WTC11 (cell line): ENCODE data around the gene SPEM2. TPM values are rescaled to one million over a fixed set of nuclear protein-coding genes. Genes with fewer than 3 reads are reported as not detected.

Experiments
- ATAC-seq: fragments of 200-7000 bp; cut with Tn5 transposase; 2 replicates; pipeline ENCODE4 v1.10.0; 2021; ENCODE audit warnings: mild to moderate bottlenecking, moderate library complexity
- CTCF ChIA-PET: fragments of 300-600 bp; sonication (Branson Sonifier 250); formaldehyde crosslinking; loops from one replicate; lab custom pipeline; 2021; ENCODE audit warnings: antibody characterized with exemption; lab: Charles Lee
- POLR2A ChIA-PET: fragments of 350-600 bp; sonication (Branson Sonifier 250); formaldehyde crosslinking; loops from one replicate; lab custom pipeline; 2021; ENCODE audit warnings: antibody characterized with exemption; lab: Charles Lee
- DNase-seq: peaks from one replicate; pipeline ENCODE4 v3.0.0; 2021; ENCODE audit warnings: low spot score
- H3K27ac Mint-ChIP-seq: 2 replicates; pipeline ENCODE4 v1.8.0; 2021; ENCODE audit warnings: mixed read lengths
- H3K27me3 Mint-ChIP-seq: 2 replicates; pipeline ENCODE4 v1.8.0; 2021; ENCODE audit warnings: low read depth, mild to moderate bottlenecking, moderate library complexity, mixed read lengths
- H3K36me3 Mint-ChIP-seq: 2 replicates; pipeline ENCODE4 v1.8.0; 2021; ENCODE audit warnings: mixed read lengths
- H3K4me1 Mint-ChIP-seq: 2 replicates; pipeline ENCODE4 v1.8.0; 2022; ENCODE audit warnings: mixed read lengths
- H3K4me3 Mint-ChIP-seq: 2 replicates; pipeline ENCODE4 v1.8.0; 2021; ENCODE audit warnings: mild to moderate bottlenecking, moderate library complexity, mixed read lengths
- H3K9me3 Mint-ChIP-seq: 2 replicates; pipeline ENCODE4 v1.8.0; 2021; ENCODE audit warnings: mixed read lengths
- ARID4B ChIP-seq: sonication (generic); formaldehyde crosslinking; IDR thresholded peaks from 2 replicates; pipeline ENCODE4 v1.8.0; 2023; ENCODE audit warnings: missing genetic modification reagents, mild to moderate bottlenecking, borderline replicate concordance
- CREB1 ChIP-seq: sonication (generic); formaldehyde crosslinking; IDR thresholded peaks from 2 replicates; pipeline ENCODE4 v1.8.0; 2023; ENCODE audit warnings: mild to moderate bottlenecking, missing genetic modification reagents
- CREM ChIP-seq: sonication (generic); formaldehyde crosslinking; IDR thresholded peaks from 2 replicates; pipeline ENCODE4 v1.8.1; 2022; ENCODE audit warnings: mild to moderate bottlenecking, missing genetic modification reagents, moderate library complexity
- ESRRA ChIP-seq: sonication (generic); formaldehyde crosslinking; IDR thresholded peaks from 2 replicates; pipeline ENCODE4 v1.8.1; 2022; ENCODE audit warnings: mild to moderate bottlenecking, missing genetic modification reagents, borderline replicate concordance
- HMGXB4 ChIP-seq: sonication (generic); formaldehyde crosslinking; IDR thresholded peaks from 2 replicates; pipeline ENCODE4 v1.8.1; 2023; ENCODE audit warnings: mild to moderate bottlenecking, moderate library complexity, missing genetic modification reagents
- JAZF1 ChIP-seq: fragments of 250-450 bp; sonication (Bioruptor Pico); IDR thresholded peaks from 2 replicates; pipeline ENCODE4 v1.9.0; 2021; ENCODE audit warnings: moderate library complexity, mild to moderate bottlenecking, inconsistent platforms
- MLX ChIP-seq: sonication (generic); formaldehyde crosslinking; IDR thresholded peaks from 2 replicates; pipeline ENCODE4 v1.8.1; 2023; ENCODE audit warnings: mild to moderate bottlenecking, missing genetic modification reagents, moderate library complexity
- NR2C2 ChIP-seq: sonication (generic); formaldehyde crosslinking; IDR thresholded peaks from 2 replicates; pipeline ENCODE4 v1.8.0; 2022; ENCODE audit warnings: mild to moderate bottlenecking, missing genetic modification reagents
- NR3C1 ChIP-seq: sonication (generic); formaldehyde crosslinking; conservative IDR thresholded peaks from 2 replicates; pipeline ENCODE4 v1.8.1; 2023; ENCODE audit warnings: low read depth, mild to moderate bottlenecking, missing genetic modification reagents
- USF1 ChIP-seq: sonication (generic); formaldehyde crosslinking; IDR thresholded peaks from 2 replicates; pipeline ENCODE4 v1.8.0; 2022; ENCODE audit warnings: mild to moderate bottlenecking, missing genetic modification reagents
- USF2 ChIP-seq: sonication (generic); formaldehyde crosslinking; IDR thresholded peaks from 2 replicates; pipeline ENCODE4 v1.8.1; 2023; ENCODE audit warnings: mild to moderate bottlenecking, missing genetic modification reagents, moderate library complexity
- ZBTB21 ChIP-seq: sonication (generic); formaldehyde crosslinking; IDR thresholded peaks from 2 replicates; pipeline ENCODE4 v1.8.1; 2023; ENCODE audit warnings: mild to moderate bottlenecking, missing genetic modification reagents, borderline replicate concordance
- ZBTB43 ChIP-seq: sonication (generic); formaldehyde crosslinking; IDR thresholded peaks from 2 replicates; pipeline ENCODE4 v1.8.1; 2023; ENCODE audit warnings: mild to moderate bottlenecking, missing genetic modification reagents
- ZNF121 ChIP-seq: sonication (generic); formaldehyde crosslinking; IDR thresholded peaks from 2 replicates; pipeline ENCODE4 v1.8.0; 2023; ENCODE audit warnings: missing genetic modification reagents
- ZNF232 ChIP-seq: sonication (generic); formaldehyde crosslinking; IDR thresholded peaks from 2 replicates; pipeline ENCODE4 v1.8.0; 2022; ENCODE audit warnings: mild to moderate bottlenecking, missing genetic modification reagents
- ZNF671 ChIP-seq: fragments of 250-450 bp; sonication (Bioruptor Pico); IDR thresholded peaks from 2 replicates; pipeline ENCODE4 v1.8.0; 2021; ENCODE audit warnings: mild to moderate bottlenecking
- total RNA-seq: library from RNA; stranded (reverse); gene quantifications from 3 replicates; pipeline ENCODE4 v1.2.3, GENCODE V29; 2021

SPEM2 gene
- total RNA-seq, 1 experiment from 2014 or later, result 0.13 TPM

GRCh38 chr17:7383742-7384488, 41.5 kb upstream of the SPEM2 start (continued):
- TF ChIP-seq NR2C2 (CRISPR knock-in tag) (peak; percentile 29; the same call in 1 of the 2 replicates), ZNF121 (CRISPR knock-in tag) (no peak), CREB1 (CRISPR knock-in tag) (peak; percentile 49; the same call in 1 of the 2 replicates), ZNF671 (CRISPR knock-in tag) (no peak), ZNF232 (CRISPR knock-in tag) (peak; percentile 66; the same call in 1 of the 2 replicates), ESRRA (CRISPR knock-in tag) (no peak; the same call in 1 of the 2 replicates), ZBTB43 (CRISPR knock-in tag) (no peak), MLX (no peak), JAZF1 (CRISPR knock-in tag) (no peak), USF1 (peak; percentile 54; the same call in 1 of the 2 replicates), ZBTB21 (CRISPR knock-in tag) (peak; percentile 59), NR3C1 (peak; percentile 81; the same call in 1 of the 2 replicates), ARID4B (CRISPR knock-in tag) (peak; percentile 53; the same call in 1 of the 2 replicates)
- TF ChIP-seq, all 79 proteins: peak for 21

GRCh38 chr17:7384489-7385081, 40.8 kb upstream of the SPEM2 start:
- H3K27me3 Mint-ChIP-seq, result peaks cover 38% of the 10 kb centered on the region
- 0 out of 2 replicates have a peak, but pooled peaks have one; percentile 3 for TF ChIP-seq CREM
- no peak for TF ChIP-seq HMGXB4 (CRISPR knock-in tag)
- TF ChIP-seq USF2, result peak; percentile 2; the same call in 1 of the 2 replicates
- TF ChIP-seq, all 79 proteins: peak for 2
- Mint-ChIP-seq H3K27ac (peak overlapping the region; percentile 84; the same call in 1 of the 2 replicates), H3K4me1 (peaks cover 26% of the 10 kb centered on the region), H3K36me3 (peaks cover 7% of the 10 kb centered on the region), H3K4me3 (peak overlapping the region; percentile 58), H3K9me3 (peaks cover 1% of the 10 kb centered on the region; the same call in 1 of the 2 replicates)
- DNase-seq (no peak), ATAC-seq (no peak)
- POLR2A ChIA-PET, result interaction anchor here (0.7 to 1.9 kb wide), 3 partner anchors 9 to 19 kb away, joined by 3 to 7 read pairs (median 4); partner anchors contain the start of genes PLSCR3 and TMEM256
- CTCF ChIA-PET, result interaction anchor here (1.0 to 2.4 kb wide), 8 partner anchors 9 to 176 kb away, joined by 3 to 10 read pairs (median 4); partner anchors contain the start of genes ACAP1, PLSCR3, TMEM102 and TMEM256
